Activated B cell treated with CpG ODN at 0.5 μM for 24 hours (primary cell): ENCODE data around the gene GPC4. TPM values are rescaled to one million over a fixed set of nuclear protein-coding genes. Genes with fewer than 3 reads are reported as not detected.
"Not testable (repeated sequence)": the region's sequence is repeated elsewhere in the genome, so short reads cannot be mapped to it uniquely, and the experiment has no call there.

ENCODE experiments used
- ATAC-seq: fragments of 200-7000 bp; cut with Tn5 transposase; one replicate; pipeline ENCODE4 v1.10.0; 2021; ENCODE audit warnings: low read depth, mild to moderate bottlenecking, moderate library complexity
- CTCF ChIA-PET: fragments of 350-600 bp; sonication (Branson Sonifier 250); formaldehyde crosslinking; loops from one replicate; lab custom pipeline; 2021; ENCODE audit warnings: antibody characterized with exemption; lab: Charles Lee
- POLR2A ChIA-PET: fragments of 350-600 bp; sonication (Branson Sonifier 250); formaldehyde crosslinking; loops from one replicate; lab custom pipeline; 2021; ENCODE audit warnings: antibody characterized with exemption; lab: Charles Lee
- DNase-seq: peaks from one replicate; pipeline ENCODE4 v3.0.0; 2022
- H3K27ac Mint-ChIP-seq: one replicate; pipeline ENCODE4 v1.8.0; 2020; ENCODE audit warnings: mixed read lengths
- H3K27me3 Mint-ChIP-seq: one replicate; pipeline ENCODE4 v1.8.0; 2021; ENCODE audit warnings: mixed read lengths
- H3K36me3 Mint-ChIP-seq: one replicate; pipeline ENCODE4 v1.8.0; 2021; ENCODE audit warnings: low read depth, mixed read lengths
- H3K4me1 Mint-ChIP-seq: one replicate; pipeline ENCODE4 v1.8.0; 2021; ENCODE audit warnings: mixed read lengths
- H3K4me3 Mint-ChIP-seq: one replicate; pipeline ENCODE4 v1.8.0; 2020; ENCODE audit warnings: mild to moderate bottlenecking, mixed read lengths
- H3K9me3 Mint-ChIP-seq: one replicate; pipeline ENCODE4 v1.8.0; 2020; ENCODE audit warnings: mixed read lengths
- intact Hi-C: fragments of 100-400 bp; cut with micrococcal nuclease; formaldehyde crosslinking; loops from one replicate; pipeline ENCODE4 v1.15.1; 2024
- total RNA-seq: library from RNA; stranded (reverse); gene quantifications from 2 replicates; pipeline ENCODE4 v1.2.3, GENCODE V29; 2022
- TF ChIP-seq, protein P1 (sequence below): fragments of 200-600 bp; IDR thresholded peaks from one replicate; pipeline ENCODE4 v1.8.0; 2022; ENCODE audit warnings: antibody characterized with exemption, mild to moderate bottlenecking

Gene GPC4
- total RNA-seq, 1 donor from 2014 or later, result 0.16 TPM

GRCh38 chrX:133287860-133288259 is 127.4 kb downstream of the GPC4 start:
- Mint-ChIP-seq H3K4me3 (no peak overlapping the region), H3K27ac (no peak overlapping the region), H3K27me3 (no peaks in the 10 kb centered on the region), H3K36me3 (no peaks in the 10 kb centered on the region), H3K9me3 (no peaks in the 10 kb centered on the region), H3K4me1 (no peaks in the 10 kb centered on the region)
- CTCF ChIA-PET, result no interaction called here
- TF ChIP-seq, protein P1, sequence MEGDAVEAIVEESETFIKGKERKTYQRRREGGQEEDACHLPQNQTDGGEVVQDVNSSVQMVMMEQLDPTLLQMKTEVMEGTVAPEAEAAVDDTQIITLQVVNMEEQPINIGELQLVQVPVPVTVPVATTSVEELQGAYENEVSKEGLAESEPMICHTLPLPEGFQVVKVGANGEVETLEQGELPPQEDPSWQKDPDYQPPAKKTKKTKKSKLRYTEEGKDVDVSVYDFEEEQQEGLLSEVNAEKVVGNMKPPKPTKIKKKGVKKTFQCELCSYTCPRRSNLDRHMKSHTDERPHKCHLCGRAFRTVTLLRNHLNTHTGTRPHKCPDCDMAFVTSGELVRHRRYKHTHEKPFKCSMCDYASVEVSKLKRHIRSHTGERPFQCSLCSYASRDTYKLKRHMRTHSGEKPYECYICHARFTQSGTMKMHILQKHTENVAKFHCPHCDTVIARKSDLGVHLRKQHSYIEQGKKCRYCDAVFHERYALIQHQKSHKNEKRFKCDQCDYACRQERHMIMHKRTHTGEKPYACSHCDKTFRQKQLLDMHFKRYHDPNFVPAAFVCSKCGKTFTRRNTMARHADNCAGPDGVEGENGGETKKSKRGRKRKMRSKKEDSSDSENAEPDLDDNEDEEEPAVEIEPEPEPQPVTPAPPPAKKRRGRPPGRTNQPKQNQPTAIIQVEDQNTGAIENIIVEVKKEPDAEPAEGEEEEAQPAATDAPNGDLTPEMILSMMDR, result no peak
- POLR2A ChIA-PET, result no interaction called here
- intact Hi-C loops, result no loop called here
- ATAC-seq, result no peak
- no peak for DNase-seq

- Mint-ChIP-seq H3K27ac (no peak overlapping the region), H3K9me3 (peaks cover 5% of the 10 kb centered on the region), H3K27me3 (no peaks in the 10 kb centered on the region), H3K4me1 (no peaks in the 10 kb centered on the region), H3K4me3 (no peak overlapping the region), H3K36me3 (no peaks in the 10 kb centered on the region)
- ATAC-seq (no peak), DNase-seq (no peak)
- ChIA-PET CTCF (no interaction called here), POLR2A (no interaction called here)
- TF ChIP-seq, protein P1, result no peak
- intact Hi-C loops, result no loop called here
Measured at GRCh38 chrX:133285341-133285740, 129.9 kb downstream of the GPC4 start.

DNA sequence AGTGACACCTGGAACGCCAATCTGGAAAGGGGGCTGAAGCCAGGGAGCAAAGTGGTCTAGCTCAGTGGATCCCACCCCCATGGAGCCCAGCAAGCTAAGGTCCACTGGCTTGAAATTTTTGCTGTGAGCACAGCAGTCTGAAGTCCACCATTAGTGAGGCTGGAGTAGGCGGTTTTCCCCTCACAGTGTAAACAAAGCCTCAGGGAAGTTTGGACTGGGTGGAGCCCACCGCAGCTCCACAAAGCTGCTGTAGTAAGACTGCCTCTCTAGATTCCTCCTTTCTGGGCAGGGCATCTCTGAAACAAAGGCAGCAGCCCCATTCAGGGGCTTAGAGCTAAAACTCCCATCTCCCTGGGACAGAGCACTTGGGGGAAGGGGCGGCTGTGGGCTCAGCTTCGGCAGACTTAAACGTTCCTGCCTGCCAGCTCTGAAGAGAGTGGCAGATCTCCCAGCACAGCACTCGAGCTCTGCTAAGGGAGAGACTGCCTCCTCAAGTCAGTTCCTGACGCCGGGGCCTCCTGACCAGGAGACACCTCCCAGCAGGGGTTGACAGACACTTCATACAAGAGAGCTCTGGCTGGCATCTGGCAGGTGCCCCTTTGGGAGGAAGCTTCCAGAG is 136.1 kb downstream of the GPC4 start:
- POLR2A ChIA-PET, ATAC-seq, H3K27ac Mint-ChIP-seq, DNase-seq, intact Hi-C loops, H3K9me3 Mint-ChIP-seq, H3K4me1 Mint-ChIP-seq, H3K36me3 Mint-ChIP-seq, H3K4me3 Mint-ChIP-seq, H3K27me3 Mint-ChIP-seq: not testable (repeated sequence)
- CTCF ChIA-PET, result interaction anchor here (0.7 kb wide), 1 partner anchor 1201 kb away, joined by 3 read pairs; no protein-coding TSS in a partner anchor

DNA sequence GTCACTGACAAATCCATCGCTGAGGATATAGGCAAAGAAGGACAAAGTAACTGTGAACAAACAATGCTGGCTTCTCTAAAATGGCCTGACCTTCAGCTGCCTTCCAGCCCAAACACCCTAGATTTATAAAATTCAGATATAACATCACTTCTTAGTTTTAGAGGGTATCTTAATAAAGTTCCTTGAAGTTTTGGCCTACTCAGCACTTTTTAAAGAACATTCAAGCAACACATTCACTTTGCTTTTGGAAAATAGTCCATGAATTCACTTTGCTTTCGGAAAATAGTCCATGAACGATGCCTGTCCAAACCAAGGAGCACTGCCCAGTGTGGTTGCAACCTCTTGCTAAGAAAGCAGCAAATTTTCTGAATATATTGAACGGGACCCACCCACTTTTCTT is 142.1 kb downstream of the GPC4 start:
- intact Hi-C loops, result no loop called here
- H3K4me3 Mint-ChIP-seq, result no peak overlapping the region
- CTCF ChIA-PET, result no interaction called here

GRCh38 chrX:133269168-133269567 is 146.1 kb downstream of the GPC4 start:
- intact Hi-C loops, result no loop called here
- H3K36me3 Mint-ChIP-seq, result no peaks in the 10 kb centered on the region
- no peak overlapping the region for H3K27ac Mint-ChIP-seq
- no peaks in the 10 kb centered on the region for H3K4me1 Mint-ChIP-seq
- H3K4me3 Mint-ChIP-seq, result no peak overlapping the region
- no peaks in the 10 kb centered on the region for H3K27me3 Mint-ChIP-seq
- POLR2A ChIA-PET, result no interaction called here
- TF ChIP-seq, protein P1, result no peak
- CTCF ChIA-PET, result no interaction called here
- H3K9me3 Mint-ChIP-seq, result no peaks in the 10 kb centered on the region
- DNase-seq (no peak), ATAC-seq (no peak)

More for the DNA sequence above, 142.1 kb downstream of the GPC4 start:
- H3K27ac Mint-ChIP-seq, result no peak overlapping the region
- H3K36me3 Mint-ChIP-seq, result no peaks in the 10 kb centered on the region
- POLR2A ChIA-PET, result no interaction called here
- DNase-seq (no peak), ATAC-seq (no peak)
- H3K9me3 Mint-ChIP-seq, result no peaks in the 10 kb centered on the region
- TF ChIP-seq, protein P1, result no peak
- no peaks in the 10 kb centered on the region for H3K4me1 Mint-ChIP-seq
- no peaks in the 10 kb centered on the region for H3K27me3 Mint-ChIP-seq

- no peaks in the 10 kb centered on the region for H3K9me3 Mint-ChIP-seq
- DNase-seq (no peak), ATAC-seq (no peak)
- intact Hi-C loops, result no loop called here
- POLR2A ChIA-PET, result no interaction called here
- H3K27me3 Mint-ChIP-seq, result no peaks in the 10 kb centered on the region
- CTCF ChIA-PET, result no interaction called here
- no peak overlapping the region for H3K4me3 Mint-ChIP-seq
- no peak overlapping the region for H3K27ac Mint-ChIP-seq
- no peaks in the 10 kb centered on the region for H3K4me1 Mint-ChIP-seq
- TF ChIP-seq, protein P1, result no peak
- no peaks in the 10 kb centered on the region for H3K36me3 Mint-ChIP-seq
Measured at GRCh38 chrX:133267621-133268020, 147.7 kb downstream of the GPC4 start.
